GM10266 (cell line): Measurements from ENCODE around the gene TMEM14C.
"Not testable (repeated sequence)": the region's sequence is repeated elsewhere in the genome, so short reads cannot be mapped to it uniquely, and the experiment has no call there.

Experiments used
- DNase-seq: peaks from one replicate; pipeline ENCODE4 v3.0.0; 2012; ENCODE audit errors: extremely low spot score
- CTCF ChIP-seq: IDR thresholded peaks from 2 replicates; pipeline ENCODE4 v1.5.1; 2012; ENCODE audit warnings: mild to moderate bottlenecking, low read depth; ENCODE audit not compliant: control insufficient read depth, insufficient read depth; ENCODE audit errors: missing control alignments

Gene TMEM14C

GRCh38 chr6:10746915-10747250 lies 24.0 kb downstream of the TMEM14C start:
- DNase-seq, result no peak
- no peak for TF ChIP-seq CTCF

DNA sequence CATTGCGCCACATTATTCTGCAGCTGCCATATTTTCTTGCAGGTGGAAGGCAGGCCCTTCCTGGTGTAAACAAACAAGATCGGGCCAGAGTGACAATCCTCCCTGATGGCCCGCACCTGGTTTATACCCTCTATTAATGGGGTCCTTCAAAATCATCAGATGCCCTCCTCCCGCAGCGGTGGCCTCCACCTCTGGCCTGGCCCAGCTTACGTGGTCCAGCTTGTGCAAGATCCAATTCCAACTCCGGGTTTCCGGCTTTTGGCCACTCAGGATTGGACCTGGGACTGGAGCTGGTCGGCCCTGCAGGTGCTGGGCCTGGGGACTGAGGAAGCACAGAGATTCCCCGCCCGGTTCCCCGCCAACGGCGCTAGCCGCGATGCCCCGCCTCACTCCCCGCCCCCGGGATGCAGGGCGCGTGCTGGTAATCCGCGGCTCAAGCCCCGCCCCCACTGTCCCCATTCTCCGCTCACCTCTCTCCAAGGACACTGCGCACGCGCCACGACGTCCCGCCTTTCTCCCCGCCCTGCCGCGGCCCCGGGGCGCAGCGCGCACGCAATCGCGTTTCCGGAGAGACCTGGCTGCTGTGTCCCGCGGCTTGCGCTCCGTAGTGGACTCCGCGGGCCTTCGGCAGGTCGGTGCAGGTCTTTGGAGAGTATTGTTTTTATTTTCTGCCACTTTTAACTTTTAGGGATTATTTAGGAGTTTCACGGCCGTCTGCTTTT lies 24.5 kb downstream of the TMEM14C start, which contains the start of gene TMEM14B:
Gene TMEM14B, plus strand, starts transcription at position 555 of the 722 bp plus-strand sequence. CDS start 1,441 bp downstream, outside the sequence.
- TF ChIP-seq CTCF, result no peak
- peak; percentile 96 for DNase-seq

DNA sequence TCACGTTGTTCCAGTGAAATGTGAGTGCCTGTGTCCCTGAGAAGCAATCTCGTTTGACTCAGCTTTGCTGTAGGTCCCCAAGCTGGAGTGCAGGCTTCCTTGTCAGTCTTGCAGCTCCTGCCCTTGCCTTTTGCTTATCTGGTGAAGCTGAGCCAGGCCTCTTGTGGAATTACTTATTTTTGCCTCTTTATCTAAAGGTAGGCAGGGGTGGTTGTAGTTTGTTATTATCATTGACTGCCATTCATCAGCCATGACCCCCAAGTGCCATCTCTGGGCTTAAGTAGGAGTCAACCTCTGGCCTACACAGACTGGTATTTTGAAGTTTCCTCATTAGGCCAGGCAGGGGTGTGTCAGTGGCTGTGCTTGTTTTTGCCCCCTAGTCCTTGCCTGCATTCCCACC lies 26.9 kb downstream of the TMEM14C start:
- DNase-seq, result no peak
- no peak for TF ChIP-seq CTCF

DNA sequence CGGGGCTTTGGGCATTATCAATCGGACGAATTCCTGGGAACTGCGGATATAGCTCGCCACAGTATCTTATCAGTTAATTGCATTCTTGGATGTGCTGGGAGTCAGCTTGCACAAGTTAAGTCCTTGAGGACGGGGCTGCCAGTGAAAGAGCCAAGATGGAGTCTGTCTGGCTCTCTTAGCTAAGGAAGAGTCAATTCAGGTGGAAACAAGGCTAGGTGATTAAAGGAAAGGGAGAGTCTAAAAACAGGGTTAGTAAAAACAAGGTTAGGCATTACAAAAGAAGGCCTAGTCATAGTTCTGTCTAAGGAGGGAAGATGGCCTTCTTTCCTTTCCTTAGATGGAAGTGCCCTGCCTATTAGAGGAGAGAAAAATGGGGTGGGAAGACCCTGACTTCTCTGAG lies 27.7 kb downstream of the TMEM14C start:
- not testable (repeated sequence) for DNase-seq

- DNase-seq, result not testable (repeated sequence)
These were observed 28.9 kb downstream of the TMEM14C start for GRCh38 chr6:10751757-10752156.

DNA sequence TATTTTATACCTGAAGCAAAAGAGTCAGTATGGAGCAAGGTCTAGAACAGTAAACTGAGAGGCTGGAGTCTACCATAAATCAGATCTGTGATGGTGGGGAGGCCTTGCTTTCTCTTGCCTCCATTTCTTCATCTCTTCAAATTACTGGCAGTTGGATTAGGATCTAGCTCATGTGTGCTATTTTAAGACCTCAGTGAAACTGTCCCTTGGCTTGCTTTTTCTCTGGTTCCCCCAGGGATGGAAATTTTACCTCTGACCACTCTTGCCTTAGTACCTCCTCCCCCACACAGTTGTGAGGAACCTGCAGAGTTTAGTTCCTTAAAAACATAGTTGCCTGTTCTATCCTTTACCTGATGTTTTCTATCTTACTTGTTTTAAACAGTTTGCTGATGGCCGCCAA lies 33.2 kb downstream of the TMEM14C start:
- no peak for DNase-seq
- no peak for TF ChIP-seq CTCF

DNA sequence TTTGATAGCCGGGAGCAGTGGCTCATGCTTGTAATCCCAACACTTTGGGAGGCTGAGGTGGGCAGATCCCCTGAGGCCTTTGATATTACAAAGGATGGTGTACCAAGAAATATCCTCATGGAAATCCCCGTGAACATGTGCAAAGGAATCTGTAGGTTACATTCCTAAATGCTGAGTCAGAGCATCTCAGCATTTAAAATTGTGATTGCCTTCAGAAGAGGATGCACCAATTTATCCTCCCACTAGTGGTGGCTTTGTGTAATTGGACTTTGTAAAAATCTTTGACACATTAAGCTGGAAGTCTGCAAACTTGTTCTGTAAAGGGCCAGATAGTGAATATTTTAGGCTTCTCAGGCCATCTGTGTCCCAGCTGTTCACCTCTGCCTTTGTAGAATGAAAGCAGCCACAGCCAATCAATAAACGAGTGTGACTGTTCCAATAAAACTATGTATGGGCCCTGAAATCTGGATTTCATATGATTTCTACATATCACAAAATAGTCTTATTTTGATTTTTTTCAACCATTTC lies 36.5 kb downstream of the TMEM14C start:
- peak; percentile 37 for TF ChIP-seq CTCF
- DNase-seq, result no peak

DNA sequence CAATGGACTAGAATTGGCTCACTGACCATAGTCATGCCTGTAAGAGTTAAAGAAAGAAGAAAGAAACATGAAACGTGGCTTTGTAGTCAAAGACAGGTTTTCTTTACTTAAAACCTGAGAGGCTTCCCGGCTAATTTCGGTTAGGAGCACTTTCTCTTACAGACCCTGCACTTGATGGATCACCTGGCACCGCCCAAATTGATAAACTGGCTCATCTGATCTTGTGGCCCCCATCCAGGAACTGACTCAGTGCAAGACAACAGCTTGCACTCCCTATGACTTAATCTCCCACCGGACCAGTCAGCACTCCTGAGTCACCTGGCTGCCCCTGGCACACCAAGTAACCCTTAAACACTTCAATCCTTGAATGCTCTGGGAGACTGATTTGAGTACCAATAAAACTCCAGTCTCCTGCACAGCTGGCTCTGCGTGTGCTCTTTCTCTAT lies 37.0 kb downstream of the TMEM14C start:
- no peak for TF ChIP-seq CTCF
- no peak for DNase-seq
